HEK293 (cell line): Measurements from ENCODE around the gene CAV2.

Experiments used
- ATF2 ChIP-seq: fragments of 450-650 bp; formaldehyde crosslinking; IDR thresholded peaks from 2 replicates; pipeline ENCODE4 v1.5.1; 2016; ENCODE audit warnings: missing biosample characterization, missing genetic modification characterization, low read depth
- KLF10 ChIP-seq: fragments of 450-650 bp; IDR thresholded peaks from 2 replicates; pipeline ENCODE4 v1.5.1; 2018; ENCODE audit warnings: missing biosample characterization, mild to moderate bottlenecking, missing genetic modification characterization
- ZBTB8A ChIP-seq: fragments of 450-650 bp; formaldehyde crosslinking; IDR thresholded peaks from 2 replicates; pipeline ENCODE4 v1.5.1; 2016; ENCODE audit warnings: missing biosample characterization, missing genetic modification characterization
- TF ChIP-seq, protein P1 (sequence below): fragments of 450-650 bp; formaldehyde crosslinking; IDR thresholded peaks from 2 replicates; pipeline ENCODE4 v1.5.1; 2016; ENCODE audit warnings: missing biosample characterization, missing genetic modification characterization, low read depth
- TF ChIP-seq, protein P2 (sequence below): fragments of 450-650 bp; formaldehyde crosslinking; IDR thresholded peaks from 2 replicates; pipeline ENCODE4 v1.5.1; 2016; ENCODE audit warnings: missing biosample characterization, missing genetic modification characterization
- TF ChIP-seq, protein P3 (sequence below): fragments of 450-650 bp; formaldehyde crosslinking; IDR thresholded peaks from 2 replicates; pipeline ENCODE4 v1.5.1; 2016; ENCODE audit warnings: missing biosample characterization, missing genetic modification characterization

GRCh38 chr7:116540743-116541142 lies 41.2 kb downstream of the CAV2 start:
- TF ChIP-seq KLF10 (tag by site-specific recombination): no peak
- TF ChIP-seq, protein P1, sequence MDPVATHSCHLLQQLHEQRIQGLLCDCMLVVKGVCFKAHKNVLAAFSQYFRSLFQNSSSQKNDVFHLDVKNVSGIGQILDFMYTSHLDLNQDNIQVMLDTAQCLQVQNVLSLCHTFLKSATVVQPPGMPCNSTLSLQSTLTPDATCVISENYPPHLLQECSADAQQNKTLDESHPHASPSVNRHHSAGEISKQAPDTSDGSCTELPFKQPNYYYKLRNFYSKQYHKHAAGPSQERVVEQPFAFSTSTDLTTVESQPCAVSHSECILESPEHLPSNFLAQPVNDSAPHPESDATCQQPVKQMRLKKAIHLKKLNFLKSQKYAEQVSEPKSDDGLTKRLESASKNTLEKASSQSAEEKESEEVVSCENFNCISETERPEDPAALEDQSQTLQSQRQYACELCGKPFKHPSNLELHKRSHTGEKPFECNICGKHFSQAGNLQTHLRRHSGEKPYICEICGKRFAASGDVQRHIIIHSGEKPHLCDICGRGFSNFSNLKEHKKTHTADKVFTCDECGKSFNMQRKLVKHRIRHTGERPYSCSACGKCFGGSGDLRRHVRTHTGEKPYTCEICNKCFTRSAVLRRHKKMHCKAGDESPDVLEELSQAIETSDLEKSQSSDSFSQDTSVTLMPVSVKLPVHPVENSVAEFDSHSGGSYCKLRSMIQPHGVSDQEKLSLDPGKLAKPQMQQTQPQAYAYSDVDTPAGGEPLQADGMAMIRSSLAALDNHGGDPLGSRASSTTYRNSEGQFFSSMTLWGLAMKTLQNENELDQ (tag by site-specific recombination): no peak
- TF ChIP-seq, protein P2, sequence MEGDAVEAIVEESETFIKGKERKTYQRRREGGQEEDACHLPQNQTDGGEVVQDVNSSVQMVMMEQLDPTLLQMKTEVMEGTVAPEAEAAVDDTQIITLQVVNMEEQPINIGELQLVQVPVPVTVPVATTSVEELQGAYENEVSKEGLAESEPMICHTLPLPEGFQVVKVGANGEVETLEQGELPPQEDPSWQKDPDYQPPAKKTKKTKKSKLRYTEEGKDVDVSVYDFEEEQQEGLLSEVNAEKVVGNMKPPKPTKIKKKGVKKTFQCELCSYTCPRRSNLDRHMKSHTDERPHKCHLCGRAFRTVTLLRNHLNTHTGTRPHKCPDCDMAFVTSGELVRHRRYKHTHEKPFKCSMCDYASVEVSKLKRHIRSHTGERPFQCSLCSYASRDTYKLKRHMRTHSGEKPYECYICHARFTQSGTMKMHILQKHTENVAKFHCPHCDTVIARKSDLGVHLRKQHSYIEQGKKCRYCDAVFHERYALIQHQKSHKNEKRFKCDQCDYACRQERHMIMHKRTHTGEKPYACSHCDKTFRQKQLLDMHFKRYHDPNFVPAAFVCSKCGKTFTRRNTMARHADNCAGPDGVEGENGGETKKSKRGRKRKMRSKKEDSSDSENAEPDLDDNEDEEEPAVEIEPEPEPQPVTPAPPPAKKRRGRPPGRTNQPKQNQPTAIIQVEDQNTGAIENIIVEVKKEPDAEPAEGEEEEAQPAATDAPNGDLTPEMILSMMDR: no peak
- TF ChIP-seq, protein P3, sequence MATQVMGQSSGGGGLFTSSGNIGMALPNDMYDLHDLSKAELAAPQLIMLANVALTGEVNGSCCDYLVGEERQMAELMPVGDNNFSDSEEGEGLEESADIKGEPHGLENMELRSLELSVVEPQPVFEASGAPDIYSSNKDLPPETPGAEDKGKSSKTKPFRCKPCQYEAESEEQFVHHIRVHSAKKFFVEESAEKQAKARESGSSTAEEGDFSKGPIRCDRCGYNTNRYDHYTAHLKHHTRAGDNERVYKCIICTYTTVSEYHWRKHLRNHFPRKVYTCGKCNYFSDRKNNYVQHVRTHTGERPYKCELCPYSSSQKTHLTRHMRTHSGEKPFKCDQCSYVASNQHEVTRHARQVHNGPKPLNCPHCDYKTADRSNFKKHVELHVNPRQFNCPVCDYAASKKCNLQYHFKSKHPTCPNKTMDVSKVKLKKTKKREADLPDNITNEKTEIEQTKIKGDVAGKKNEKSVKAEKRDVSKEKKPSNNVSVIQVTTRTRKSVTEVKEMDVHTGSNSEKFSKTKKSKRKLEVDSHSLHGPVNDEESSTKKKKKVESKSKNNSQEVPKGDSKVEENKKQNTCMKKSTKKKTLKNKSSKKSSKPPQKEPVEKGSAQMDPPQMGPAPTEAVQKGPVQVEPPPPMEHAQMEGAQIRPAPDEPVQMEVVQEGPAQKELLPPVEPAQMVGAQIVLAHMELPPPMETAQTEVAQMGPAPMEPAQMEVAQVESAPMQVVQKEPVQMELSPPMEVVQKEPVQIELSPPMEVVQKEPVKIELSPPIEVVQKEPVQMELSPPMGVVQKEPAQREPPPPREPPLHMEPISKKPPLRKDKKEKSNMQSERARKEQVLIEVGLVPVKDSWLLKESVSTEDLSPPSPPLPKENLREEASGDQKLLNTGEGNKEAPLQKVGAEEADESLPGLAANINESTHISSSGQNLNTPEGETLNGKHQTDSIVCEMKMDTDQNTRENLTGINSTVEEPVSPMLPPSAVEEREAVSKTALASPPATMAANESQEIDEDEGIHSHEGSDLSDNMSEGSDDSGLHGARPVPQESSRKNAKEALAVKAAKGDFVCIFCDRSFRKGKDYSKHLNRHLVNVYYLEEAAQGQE: no peak
- no peak for TF ChIP-seq ATF2 (tag by site-specific recombination)
- no peak for TF ChIP-seq ZBTB8A (tag by site-specific recombination)
